Measurements from ENCODE around the gene TAOK3. TPM values are rescaled to one million over a fixed set of nuclear protein-coding genes. Genes with fewer than 3 reads are reported as not detected.

TAOK3 gene
- total and polyA plus RNA-seq, 2 donors (not counting 1 experiment from before 2014, with no cell fraction given): 30.0 to 80.4 TPM

DNA sequence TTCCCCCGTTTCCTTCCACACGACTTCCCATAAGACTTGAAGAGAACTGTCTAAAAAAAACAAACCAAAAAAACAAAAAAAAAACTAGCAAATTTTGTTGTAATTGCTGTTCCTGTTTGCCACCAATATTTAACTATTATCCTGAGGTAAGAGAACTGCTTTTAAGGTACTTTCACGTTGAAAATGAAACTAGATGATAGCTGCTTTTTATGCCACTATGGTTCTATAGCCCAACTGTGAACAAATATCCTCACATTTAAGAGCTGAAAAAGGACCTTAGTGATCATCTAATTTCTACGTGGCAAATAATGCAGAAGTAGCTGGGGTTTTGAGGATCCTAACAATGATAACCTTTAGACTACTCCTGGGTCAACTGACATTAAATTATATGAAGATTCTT is 98.6 kb downstream of the TAOK3 start:
- H3K79me2 ChIP-seq (ENCODE audit: control insufficient read depth, insufficient read depth, low read length): peaks cover 40% of the 10 kb centered on the region
- peak; percentile 11 for DNase-seq
- H3K4me1 ChIP-seq (ENCODE audit: control insufficient read depth in 2 of 2, insufficient read depth in 2 of 2, low read length in 2 of 2): peaks cover 6 to 9% of the 10 kb centered on the region in 2 donors
- TF ChIP-seq, protein P1, sequence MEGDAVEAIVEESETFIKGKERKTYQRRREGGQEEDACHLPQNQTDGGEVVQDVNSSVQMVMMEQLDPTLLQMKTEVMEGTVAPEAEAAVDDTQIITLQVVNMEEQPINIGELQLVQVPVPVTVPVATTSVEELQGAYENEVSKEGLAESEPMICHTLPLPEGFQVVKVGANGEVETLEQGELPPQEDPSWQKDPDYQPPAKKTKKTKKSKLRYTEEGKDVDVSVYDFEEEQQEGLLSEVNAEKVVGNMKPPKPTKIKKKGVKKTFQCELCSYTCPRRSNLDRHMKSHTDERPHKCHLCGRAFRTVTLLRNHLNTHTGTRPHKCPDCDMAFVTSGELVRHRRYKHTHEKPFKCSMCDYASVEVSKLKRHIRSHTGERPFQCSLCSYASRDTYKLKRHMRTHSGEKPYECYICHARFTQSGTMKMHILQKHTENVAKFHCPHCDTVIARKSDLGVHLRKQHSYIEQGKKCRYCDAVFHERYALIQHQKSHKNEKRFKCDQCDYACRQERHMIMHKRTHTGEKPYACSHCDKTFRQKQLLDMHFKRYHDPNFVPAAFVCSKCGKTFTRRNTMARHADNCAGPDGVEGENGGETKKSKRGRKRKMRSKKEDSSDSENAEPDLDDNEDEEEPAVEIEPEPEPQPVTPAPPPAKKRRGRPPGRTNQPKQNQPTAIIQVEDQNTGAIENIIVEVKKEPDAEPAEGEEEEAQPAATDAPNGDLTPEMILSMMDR (IDR thresholded peaks at IDR 0.05): no peak
- no peak for TF ChIP-seq EZH2 (IDR thresholded peaks at IDR 0.05; ENCODE audit: borderline replicate concordance, insufficient read depth, low read depth, low read length, poor library complexity, severe bottlenecking)
- Mint-ChIP-seq H3K27me3 (no peaks in the 10 kb centered on the region), H3K4me1 (peaks cover 15% of the 10 kb centered on the region), H3K4me3 (peak overlapping the region; percentile 33), H3K9me3 (ENCODE audit: insufficient read depth) (no peaks in the 10 kb centered on the region), H3K27ac (peak overlapping the region; percentile 13)
- H3K9ac ChIP-seq (ENCODE audit: low read length): peak overlapping the region; percentile 23
- POLR2A ChIA-PET: no interaction called here
- H4K20me1 ChIP-seq (ENCODE audit: control insufficient read depth, insufficient read depth, low read length, poor library complexity, severe bottlenecking): no peaks in the 10 kb centered on the region
- no CpG with 5 or more reads among the region's 4 CpGs for WGBS (ENCODE audit: insufficient coverage)
- H3K27me3 ChIP-seq (replicated peaks in 1 of 4; ENCODE audit: control extremely low read depth in 1 of 4, control insufficient read depth in 3 of 4, insufficient read depth in 4 of 4, low read length in 3 of 4): no peaks in the 10 kb centered on the region
- H3K4me2 ChIP-seq (replicated peaks; ENCODE audit: low read depth, low read length, poor library complexity, severe bottlenecking): peak overlapping the region; percentile 35
- no peaks in the 10 kb centered on the region for H3K36me3 ChIP-seq (replicated peaks in 1 of 2; ENCODE audit: control extremely low read depth in 1 of 2, control insufficient read depth in 1 of 2, extremely low read depth in 1 of 2, insufficient read depth in 2 of 2, low read length in 1 of 2)
- H3K4me3 ChIP-seq (ENCODE audit: control extremely low read depth in 1 of 5, extremely low read depth in 1 of 5, insufficient read depth in 1 of 5, low read depth in 2 of 5, low read length in 4 of 5): no peak overlapping the region
- intact Hi-C loops (cut with micrococcal nuclease): no loop called here
- ATAC-seq (ENCODE audit: low read depth): no peak
- H3K9me3 ChIP-seq (ENCODE audit: control extremely low read depth in 1 of 3, control insufficient read depth in 2 of 3, insufficient read depth in 1 of 3, low read length in 2 of 3): peaks cover 0 to 3% (median 0%) of the 10 kb centered on the region in 3 donors
- peak overlapping the region; percentile 25 for H2AFZ ChIP-seq (ENCODE audit: insufficient read depth, low read depth, low read length, poor library complexity, severe bottlenecking)
- H3K27ac ChIP-seq (ENCODE audit: low read length in 2 of 2): peak overlapping the region in 1 of 2 donors; percentile 68
- CTCF ChIA-PET: interaction anchor here (0.6 to 1.0 kb wide), 5 partner anchors 36 to 104 kb away, joined by 3 to 4 read pairs (median 4); partner anchors contain the start of gene SUDS3

DNA sequence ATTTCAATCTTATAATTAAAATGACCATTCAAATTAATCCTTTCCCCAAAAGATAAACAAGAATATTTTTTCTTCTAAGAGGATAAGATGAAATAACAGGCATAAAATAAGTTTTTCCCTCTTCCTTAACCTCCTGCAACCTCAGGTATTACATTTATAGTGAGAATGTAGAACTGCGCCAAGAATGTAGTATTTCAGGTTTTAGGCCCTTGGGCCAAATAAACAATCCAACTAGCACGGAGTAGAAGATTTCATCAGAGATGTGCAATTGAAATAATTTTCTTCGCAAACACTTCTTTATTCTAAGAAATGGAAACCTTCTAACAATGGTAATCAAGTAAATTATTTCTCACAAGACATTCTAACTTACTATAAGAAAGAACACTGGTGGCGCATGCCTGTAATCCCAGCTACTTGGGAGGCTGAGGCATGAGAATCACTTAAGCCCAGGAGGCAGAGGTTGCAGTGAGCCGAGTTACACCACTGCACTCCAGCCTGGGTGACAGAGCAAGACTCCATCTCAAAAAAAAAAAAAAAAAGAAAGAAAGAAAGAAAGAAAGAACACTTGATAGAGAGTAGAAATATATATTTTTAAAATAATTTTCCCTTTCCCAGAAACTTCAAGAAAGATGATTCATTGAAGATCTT is 100.8 kb downstream of the TAOK3 start:
- no peak for DNase-seq
- Mint-ChIP-seq H3K27me3 (no peaks in the 10 kb centered on the region), H3K4me3 (no peak overlapping the region), H3K9me3 (ENCODE audit: insufficient read depth) (no peaks in the 10 kb centered on the region), H3K27ac (no peak overlapping the region), H3K4me1 (peaks cover 15% of the 10 kb centered on the region)
- Histone ChIP-seq H4K20me1 (ENCODE audit: control insufficient read depth, insufficient read depth, low read length, poor library complexity, severe bottlenecking) (no peaks in the 10 kb centered on the region), H3K27ac (ENCODE audit: low read length in 2 of 2) (no peak overlapping the region), H3K4me3 (ENCODE audit: control extremely low read depth in 1 of 5, extremely low read depth in 1 of 5, insufficient read depth in 1 of 5, low read depth in 2 of 5, low read length in 4 of 5) (no peak overlapping the region), H3K36me3 (replicated peaks in 1 of 2; ENCODE audit: control extremely low read depth in 1 of 2, control insufficient read depth in 1 of 2, extremely low read depth in 1 of 2, insufficient read depth in 2 of 2, low read length in 1 of 2) (no peaks in the 10 kb centered on the region), H3K79me2 (ENCODE audit: control insufficient read depth, insufficient read depth, low read length) (peaks cover 23% of the 10 kb centered on the region), H3K9me3 (ENCODE audit: control extremely low read depth in 1 of 3, control insufficient read depth in 2 of 3, insufficient read depth in 1 of 3, low read length in 2 of 3) (no peaks in the 10 kb centered on the region), H3K4me2 (replicated peaks; ENCODE audit: low read depth, low read length, poor library complexity, severe bottlenecking) (no peak overlapping the region), H3K4me1 (ENCODE audit: control insufficient read depth in 2 of 2, insufficient read depth in 2 of 2, low read length in 2 of 2) (peaks cover 6 to 9% of the 10 kb centered on the region in 2 donors), H2AFZ (ENCODE audit: insufficient read depth, low read depth, low read length, poor library complexity, severe bottlenecking) (no peak overlapping the region), H3K9ac (ENCODE audit: low read length) (no peak overlapping the region), H3K27me3 (replicated peaks in 1 of 4; ENCODE audit: control extremely low read depth in 1 of 4, control insufficient read depth in 3 of 4, insufficient read depth in 4 of 4, low read length in 3 of 4) (no peaks in the 10 kb centered on the region)
- intact Hi-C loops (cut with micrococcal nuclease): no loop called here
- TF ChIP-seq, protein P1 (IDR thresholded peaks at IDR 0.05): no peak
- no peak for TF ChIP-seq EZH2 (IDR thresholded peaks at IDR 0.05; ENCODE audit: borderline replicate concordance, insufficient read depth, low read depth, low read length, poor library complexity, severe bottlenecking)
- ChIA-PET CTCF (no interaction called here), POLR2A (no interaction called here)
- no CpG with 5 or more reads among the region's 5 CpGs for WGBS (ENCODE audit: insufficient coverage)
- no peak for ATAC-seq (ENCODE audit: low read depth)

Measured in B cell (primary cell).